ENCODE measurements around the gene REPS1.

Gene REPS1

DNA sequence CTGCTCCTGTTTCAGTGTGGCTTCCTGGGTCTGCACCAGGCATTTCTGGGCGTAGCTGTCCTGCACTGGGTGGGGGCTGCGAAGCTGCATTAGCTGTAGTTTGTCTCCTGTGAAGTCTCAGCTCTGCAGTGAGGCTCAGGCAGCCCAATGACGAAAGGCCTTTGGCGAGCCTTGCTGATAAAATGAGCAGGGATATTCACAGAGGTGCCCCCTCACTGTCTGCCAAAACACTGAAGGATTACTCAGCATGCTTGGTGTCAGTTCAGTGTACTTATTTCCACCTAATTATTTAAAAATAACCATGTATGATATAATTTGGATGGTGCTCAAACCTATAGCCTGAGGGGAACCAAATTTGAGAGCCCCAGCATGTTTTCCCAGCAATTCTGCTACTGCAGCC is 118.7 kb downstream of the REPS1 start:
- DNase-seq, result no peak
- Histone ChIP-seq H3K4me3 (ENCODE audit: low read depth, low read length) (no peak overlapping the region), H3K4me1 (no peaks in the 10 kb centered on the region), H3K27me3 (no peaks in the 10 kb centered on the region), H3K36me3 (no peaks in the 10 kb centered on the region), H3K9me3 (no peaks in the 10 kb centered on the region)
- TF ChIP-seq CTCF (IDR thresholded peaks at IDR 0.05; ENCODE audit: low read depth, low read length), result no peak

DNA sequence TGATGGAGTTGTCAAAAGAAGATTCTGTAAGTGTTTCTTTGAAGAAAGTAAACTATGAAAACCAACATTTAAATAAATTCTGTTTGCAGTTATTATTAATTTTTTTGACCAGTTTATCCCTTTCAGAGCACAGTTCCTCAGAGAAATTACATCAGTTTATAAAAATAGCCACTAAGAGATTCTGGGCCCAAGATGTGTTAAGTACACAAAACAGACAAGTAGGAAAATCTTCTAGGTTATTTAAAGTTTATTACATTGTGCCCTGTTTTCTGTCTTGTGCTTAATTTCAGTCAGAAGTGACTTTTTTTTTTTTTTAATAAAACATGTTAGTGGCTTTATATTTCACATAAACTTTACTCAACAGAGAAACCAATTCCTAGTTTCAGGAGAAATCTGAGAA is 119.9 kb downstream of the REPS1 start:
- H3K9me3 ChIP-seq, result no peaks in the 10 kb centered on the region
- no peak for DNase-seq
- no peak for TF ChIP-seq CTCF (IDR thresholded peaks at IDR 0.05; ENCODE audit: low read depth, low read length)

GRCh38 chr6:138865480-138866109 is 122.5 kb downstream of the REPS1 start:
- Histone ChIP-seq H3K4me3 (ENCODE audit: low read depth, low read length) (no peak overlapping the region), H3K27me3 (no peaks in the 10 kb centered on the region), H3K4me1 (no peaks in the 10 kb centered on the region), H3K9me3 (no peaks in the 10 kb centered on the region), H3K36me3 (no peaks in the 10 kb centered on the region)
- TF ChIP-seq CTCF (IDR thresholded peaks at IDR 0.05; ENCODE audit: low read depth, low read length), result no peak
- DNase-seq, result no peak

More for the DNA sequence above, 119.9 kb downstream of the REPS1 start:
- Histone ChIP-seq H3K27me3 (no peaks in the 10 kb centered on the region), H3K4me1 (no peaks in the 10 kb centered on the region), H3K36me3 (no peaks in the 10 kb centered on the region), H3K4me3 (ENCODE audit: low read depth, low read length) (no peak overlapping the region)

DNA sequence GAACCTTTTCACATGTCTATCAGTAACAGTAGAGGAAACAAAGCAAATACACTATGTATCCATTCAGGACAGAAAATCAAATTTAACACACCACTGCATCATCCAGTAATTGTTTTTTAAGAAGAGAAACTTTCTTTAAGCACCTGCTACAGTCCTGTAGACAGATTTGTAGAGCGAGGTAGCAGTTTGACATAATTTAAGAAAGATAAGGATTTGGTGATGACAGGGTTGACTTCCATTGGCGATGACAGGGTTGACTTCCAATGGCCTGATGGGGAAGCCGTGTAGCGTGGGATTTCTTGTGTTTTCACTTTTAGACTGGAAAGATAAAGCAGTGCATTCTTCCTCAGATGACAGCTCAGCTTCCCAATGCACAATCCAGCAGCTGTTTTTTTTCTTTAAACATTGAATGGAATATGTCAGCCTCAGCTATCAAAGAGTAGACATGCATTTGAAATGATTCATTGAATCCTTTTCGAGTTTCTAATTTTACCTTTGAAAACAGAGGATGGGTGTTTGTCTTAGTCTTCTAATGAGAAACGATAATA is 123.6 kb downstream of the REPS1 start:
- DNase-seq, result no peak
- no peaks in the 10 kb centered on the region for H3K9me3 ChIP-seq
- H3K27me3 ChIP-seq, result no peaks in the 10 kb centered on the region
- no peak overlapping the region for H3K4me3 ChIP-seq (ENCODE audit: low read depth, low read length)
- no peaks in the 10 kb centered on the region for H3K36me3 ChIP-seq
- H3K4me1 ChIP-seq, result no peaks in the 10 kb centered on the region
- no peak for TF ChIP-seq CTCF (IDR thresholded peaks at IDR 0.05; ENCODE audit: low read depth, low read length)

DNA sequence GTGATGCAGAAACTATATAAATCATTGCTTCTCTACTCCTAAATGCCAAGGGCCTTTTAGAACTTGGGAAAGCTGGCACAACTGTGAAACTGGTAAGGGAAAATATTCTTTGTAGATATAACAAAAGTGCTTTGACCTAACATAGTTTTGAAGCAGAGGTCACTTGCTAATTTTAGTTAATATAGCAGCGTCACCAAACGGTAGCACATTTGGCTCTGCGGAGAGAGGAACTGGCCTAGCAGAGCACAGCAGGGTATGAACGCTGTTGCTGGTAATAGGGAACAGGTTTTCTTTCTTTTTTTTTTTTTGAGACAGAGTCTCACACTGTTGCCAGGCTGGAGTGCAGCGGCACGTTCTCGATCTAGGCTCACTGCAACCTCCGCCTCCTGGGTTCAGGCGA is 124.7 kb downstream of the REPS1 start:
- Histone ChIP-seq H3K36me3 (no peaks in the 10 kb centered on the region), H3K4me1 (no peaks in the 10 kb centered on the region), H3K9me3 (no peaks in the 10 kb centered on the region), H3K4me3 (ENCODE audit: low read depth, low read length) (no peak overlapping the region), H3K27me3 (no peaks in the 10 kb centered on the region)
- no peak for TF ChIP-seq CTCF (IDR thresholded peaks at IDR 0.05; ENCODE audit: low read depth, low read length)
- no peak for DNase-seq

- Histone ChIP-seq H3K27me3 (no peaks in the 10 kb centered on the region), H3K36me3 (no peaks in the 10 kb centered on the region), H3K9me3 (no peaks in the 10 kb centered on the region), H3K4me1 (no peaks in the 10 kb centered on the region), H3K4me3 (ENCODE audit: low read depth, low read length) (no peak overlapping the region)
- TF ChIP-seq CTCF (IDR thresholded peaks at IDR 0.05; ENCODE audit: low read depth, low read length), result no peak
- no peak for DNase-seq
Observed at GRCh38 chr6:138862456-138862855, 125.6 kb downstream of the REPS1 start.
